ENCODE results near the gene TACR2.
"Not testable (repeated sequence)": the region's sequence is repeated elsewhere in the genome, so short reads cannot be mapped to it uniquely, and the experiment has no call there.

TACR2 gene

GRCh38 chr10:69416695-69417094 is at the start of gene TACR2:
TSS of gene TACR2 (minus strand) at chr10:69416918. CDS start at chr10:69416323, 595 bp downstream.
- DNase-seq = no peak

GRCh38 chr10:69466158-69466490 is 49.4 kb upstream of the TACR2 start:
- no peak for DNase-seq

- no peak for DNase-seq
Observed at GRCh38 chr10:69465457-69466157, 48.9 kb upstream of the TACR2 start.

- no peak for DNase-seq
Observed at GRCh38 chr10:69464801-69465401, 48.2 kb upstream of the TACR2 start.

GRCh38 chr10:69464401-69464800 is 47.7 kb upstream of the TACR2 start:
- DNase-seq = no peak

DNA sequence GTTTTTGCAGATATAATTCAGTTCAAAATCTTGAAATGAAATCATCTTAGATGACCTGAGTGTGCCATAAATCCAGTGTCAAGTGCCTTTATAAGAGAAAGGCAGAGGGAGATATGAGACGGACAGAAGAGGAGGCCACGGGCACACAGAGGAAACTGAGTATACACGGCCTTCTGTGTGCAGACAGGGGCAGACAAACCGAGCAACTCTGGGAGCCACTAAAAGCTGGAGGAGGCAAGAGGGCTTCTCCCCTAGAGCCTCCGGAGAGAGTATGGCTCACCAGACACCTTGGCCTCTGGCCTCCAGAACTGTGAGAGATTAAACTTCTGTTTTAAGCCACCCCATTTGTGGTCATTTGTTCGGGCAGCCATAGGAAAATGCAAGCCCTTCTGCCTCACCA is 47.2 kb upstream of the TACR2 start:
- no peak for DNase-seq

- no peak for DNase-seq
Observed at GRCh38 chr10:69461243-69462025, 44.7 kb upstream of the TACR2 start.

DNA sequence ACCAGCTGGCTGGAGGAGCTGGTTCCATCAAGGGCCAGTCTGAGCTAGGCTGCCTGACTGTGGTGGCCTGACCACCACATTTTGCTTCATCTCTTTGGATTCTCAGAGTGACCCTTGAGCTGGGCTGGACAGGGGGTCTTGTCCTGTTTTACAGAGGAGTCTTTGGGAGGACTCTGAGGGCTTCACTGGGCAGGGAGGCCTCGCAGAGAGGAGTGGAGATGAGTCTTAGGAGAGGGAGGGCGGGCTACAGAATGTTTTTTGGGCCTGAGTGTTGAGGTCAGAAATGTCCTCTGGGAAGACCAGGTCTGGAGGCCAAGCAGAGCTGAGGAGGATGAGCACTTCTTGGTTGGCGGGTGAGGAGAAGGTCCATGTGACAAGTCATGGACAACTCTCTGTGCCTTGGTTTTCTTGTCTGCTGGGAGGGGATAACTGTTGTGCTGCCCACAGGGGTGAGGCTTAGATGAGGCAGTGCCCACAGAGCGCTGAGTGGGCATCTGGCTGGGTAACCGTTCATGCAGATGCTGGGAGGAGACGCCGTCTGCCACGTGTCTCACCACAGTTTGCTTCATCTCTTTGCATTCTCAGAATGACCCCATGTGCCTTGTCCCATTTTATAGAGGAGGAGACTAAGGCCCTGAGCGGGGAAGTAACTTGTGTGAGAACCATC is 44.0 kb upstream of the TACR2 start:
- no peak for DNase-seq

DNA sequence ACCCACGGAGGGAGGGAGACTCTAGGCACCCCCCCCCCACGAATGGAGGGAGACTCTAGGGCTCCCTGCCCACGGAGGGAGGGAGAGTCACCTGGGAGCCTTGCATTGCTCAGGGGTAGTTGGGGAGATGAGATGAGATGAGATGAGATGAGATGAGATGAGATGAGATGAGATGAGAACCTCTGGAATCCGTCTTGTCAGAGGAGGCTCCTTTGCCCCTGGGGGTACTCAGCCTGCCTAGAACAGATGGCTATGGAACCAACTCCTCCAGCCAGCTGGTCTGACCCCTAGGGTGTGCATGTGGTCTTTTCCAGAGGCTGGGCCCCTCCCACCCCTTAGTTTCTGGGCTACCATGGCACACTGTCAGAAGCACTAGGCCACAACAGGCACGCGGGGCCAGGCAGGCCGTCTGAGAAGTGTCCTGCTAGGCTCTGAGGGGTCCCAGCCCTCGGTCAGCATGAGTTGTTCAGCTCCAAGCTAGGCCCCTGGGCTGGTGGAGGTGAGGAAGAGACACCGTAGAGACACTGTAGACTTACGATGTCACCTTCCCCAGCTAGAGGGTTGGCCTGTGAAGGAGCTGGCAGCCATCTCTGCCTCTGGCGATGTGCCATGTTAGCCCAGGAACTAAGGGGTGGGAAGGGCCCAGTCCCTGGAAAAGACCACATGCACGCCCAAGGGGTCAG is 43.3 kb upstream of the TACR2 start:
- DNase-seq = no peak

GRCh38 chr10:69459101-69459790 is 42.5 kb upstream of the TACR2 start:
- DNase-seq = no peak

DNA sequence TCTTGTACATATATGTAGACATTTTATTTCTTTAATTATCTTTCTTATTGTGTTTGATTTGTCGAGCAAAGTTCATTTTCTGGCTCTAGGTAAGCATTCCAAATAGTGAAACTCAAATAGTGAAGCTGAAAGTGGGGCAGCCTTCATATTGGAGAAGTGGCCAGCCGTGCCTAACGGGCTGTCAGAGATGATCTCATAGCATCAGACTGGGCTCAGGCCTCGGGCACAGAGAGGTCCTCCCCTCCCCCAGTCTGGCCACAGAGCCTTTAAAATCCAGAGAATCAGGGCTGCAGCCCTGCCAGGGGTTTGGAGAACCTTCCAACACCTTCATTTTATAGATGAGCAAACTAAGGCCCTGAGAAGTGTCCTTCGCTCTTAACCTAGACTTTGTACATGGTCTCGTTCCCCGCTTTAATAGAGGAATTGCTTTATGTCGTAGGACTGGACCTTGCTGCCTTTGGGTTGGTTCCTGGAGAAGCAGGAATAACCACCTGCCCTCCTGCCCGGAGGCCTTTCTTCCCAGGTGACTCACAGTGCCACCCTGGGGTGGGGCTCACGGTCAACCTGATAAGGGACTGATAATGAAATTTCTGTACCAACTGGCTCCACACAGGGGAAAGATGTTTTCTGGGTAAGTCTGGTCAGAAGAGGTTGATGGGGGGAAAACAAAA is 41.8 kb upstream of the TACR2 start:
- no peak for DNase-seq

- DNase-seq = no peak
Observed at GRCh38 chr10:69457771-69458237, 41.1 kb upstream of the TACR2 start.

DNA sequence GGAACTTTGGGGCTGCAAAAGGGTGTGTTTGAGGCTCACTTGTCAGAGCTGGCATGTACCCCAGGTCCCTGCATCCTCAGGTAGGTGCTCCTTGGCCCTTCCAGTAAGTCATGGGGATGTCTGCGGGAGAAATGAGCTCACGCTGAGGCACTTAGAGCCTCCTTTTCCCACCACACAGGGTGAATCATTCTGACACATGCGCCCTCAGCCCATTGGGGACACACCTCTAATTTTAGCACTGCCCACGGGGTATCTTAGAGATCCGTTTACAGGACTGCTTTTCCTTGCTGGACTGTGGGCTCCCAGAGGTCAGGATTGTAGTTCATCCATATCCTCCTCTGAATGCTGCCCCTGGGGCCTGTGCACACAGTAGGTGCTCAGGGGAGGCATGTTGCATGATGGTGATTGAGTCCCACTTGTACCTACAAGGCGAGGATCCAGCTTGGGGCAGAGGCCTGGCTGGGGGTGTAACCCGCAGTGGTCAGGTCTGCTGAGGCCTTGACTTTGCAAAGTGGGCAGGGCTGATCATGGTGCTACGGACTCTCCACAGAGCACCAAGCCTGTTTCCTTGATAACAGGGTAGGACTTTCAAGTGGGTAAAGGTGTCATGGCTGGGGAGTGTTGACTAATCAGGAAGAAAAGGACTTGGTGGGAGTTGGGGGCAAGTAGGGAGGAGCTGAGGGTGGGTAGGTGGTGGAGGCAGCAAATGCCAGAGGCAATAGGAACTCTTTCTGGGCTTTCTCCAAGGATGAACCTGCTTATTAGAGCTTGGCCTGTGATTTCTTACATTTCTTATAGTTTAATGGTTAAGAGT is 40.4 kb upstream of the TACR2 start:
- peak; percentile 31 for DNase-seq

DNA sequence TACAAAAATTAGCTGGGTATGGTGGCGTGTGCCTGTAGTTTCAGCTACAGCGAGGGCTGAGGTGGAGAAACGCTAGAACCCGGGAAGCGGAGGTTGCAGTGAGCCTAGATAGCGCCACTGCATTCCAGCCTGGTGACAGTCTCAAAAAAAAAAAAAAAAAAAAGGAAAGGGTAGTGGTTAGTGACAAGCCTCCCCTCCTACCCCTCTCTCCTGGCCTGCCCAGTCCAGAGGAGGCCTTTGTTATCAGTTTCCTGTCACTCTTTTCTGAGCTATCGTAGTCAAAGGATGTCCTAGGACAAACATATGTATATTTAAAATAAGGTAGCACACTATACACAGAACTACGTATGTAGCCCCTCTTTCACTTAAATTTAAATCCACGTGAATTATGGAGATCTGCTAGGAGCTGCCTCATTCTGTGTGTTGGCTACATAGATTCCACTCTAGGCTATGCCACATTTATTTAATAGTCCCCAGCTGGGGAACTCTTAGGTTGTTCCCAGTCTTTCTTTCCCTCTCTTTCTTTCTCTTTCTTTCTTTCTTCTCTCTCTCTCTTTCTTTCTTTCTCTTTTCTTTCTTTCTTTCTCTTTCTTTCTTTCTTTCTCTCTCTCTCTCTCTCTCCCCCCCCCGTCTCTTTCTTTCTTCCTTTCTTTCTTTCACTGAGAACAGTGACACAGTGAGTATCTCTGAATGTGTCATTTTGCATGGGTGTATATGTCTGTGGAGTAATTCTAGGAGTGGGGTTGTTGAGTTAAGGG is 38.5 kb upstream of the TACR2 start:
- no peak for DNase-seq

DNA sequence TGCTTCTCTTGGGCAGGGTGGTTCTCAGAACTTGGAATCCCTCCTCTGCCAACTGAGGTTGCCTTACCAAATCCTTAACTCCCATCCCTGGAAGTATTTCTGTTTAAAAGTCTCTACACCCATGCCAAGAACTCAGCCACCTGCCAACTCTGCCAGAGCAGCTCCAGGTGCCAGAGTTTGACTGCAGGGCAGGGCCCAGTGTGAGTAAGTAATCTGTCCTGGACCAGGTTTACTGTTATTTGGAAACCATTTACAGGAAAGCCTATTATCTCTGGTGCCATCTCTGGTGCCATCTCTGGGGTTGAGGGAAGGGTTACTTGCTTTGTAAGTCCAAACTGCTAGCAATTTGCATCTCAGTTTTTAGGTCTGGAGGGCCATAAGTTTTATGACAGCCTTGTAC is 37.1 kb upstream of the TACR2 start:
- no peak for DNase-seq

DNA sequence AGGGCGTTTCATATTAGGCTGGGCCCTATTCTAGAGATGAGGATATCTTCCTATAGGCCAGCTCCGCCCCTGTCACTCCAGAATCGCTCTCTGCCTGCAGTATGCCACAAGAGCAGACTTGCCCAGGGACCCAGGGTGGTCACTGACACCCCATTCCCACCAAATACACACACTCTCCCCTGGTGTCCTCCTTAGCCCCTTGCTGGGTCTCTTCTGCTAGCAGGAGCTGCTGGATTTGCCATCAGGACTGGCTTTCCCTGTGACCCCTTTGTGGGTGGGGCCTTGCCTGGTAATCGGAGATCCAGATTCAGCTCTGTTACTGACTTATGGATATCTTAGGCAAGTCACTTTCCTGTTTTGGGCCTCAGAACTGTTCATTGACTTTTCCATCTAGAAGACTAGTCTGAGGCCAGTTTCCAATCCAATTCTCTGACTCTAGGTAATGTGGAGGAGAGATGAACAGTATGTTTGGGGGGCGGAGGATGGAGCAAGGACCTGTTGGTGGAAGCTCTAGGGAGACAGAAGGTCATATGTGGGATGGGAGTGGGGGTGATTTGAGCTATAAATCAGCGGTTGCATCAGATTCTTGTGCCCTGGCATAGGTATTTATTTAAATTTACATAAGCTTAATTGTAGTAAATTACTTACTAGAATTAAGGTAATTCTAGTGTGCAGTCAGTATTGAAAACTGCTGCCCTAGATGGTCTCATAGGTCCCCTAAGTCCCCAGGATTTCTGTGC is 36.1 kb upstream of the TACR2 start:
- no peak for DNase-seq

DNA sequence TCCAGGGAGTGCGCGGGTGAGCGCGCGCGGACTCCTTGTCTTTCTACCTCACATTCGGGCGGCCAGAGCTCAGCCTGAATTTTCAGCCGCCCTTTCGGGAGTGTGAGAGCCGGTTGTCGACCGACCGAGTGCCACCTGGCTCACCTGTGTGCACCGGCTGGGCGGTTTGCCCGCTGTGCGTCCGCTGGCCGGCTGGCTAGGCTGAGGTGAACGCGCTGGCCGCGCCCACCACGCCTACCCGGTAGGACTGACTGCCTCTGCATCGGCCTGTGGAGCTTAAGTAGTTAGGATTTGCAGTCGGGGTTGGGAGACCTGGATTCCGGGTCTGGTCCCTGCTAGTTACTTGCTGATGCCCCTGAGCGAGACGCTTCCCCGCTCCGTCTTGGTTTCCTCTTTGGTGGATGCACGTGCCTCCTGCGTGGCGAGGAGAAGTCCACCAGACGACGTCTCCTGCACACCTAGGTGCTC is 35.1 kb upstream of the TACR2 start:
- DNase-seq = no peak

DNA sequence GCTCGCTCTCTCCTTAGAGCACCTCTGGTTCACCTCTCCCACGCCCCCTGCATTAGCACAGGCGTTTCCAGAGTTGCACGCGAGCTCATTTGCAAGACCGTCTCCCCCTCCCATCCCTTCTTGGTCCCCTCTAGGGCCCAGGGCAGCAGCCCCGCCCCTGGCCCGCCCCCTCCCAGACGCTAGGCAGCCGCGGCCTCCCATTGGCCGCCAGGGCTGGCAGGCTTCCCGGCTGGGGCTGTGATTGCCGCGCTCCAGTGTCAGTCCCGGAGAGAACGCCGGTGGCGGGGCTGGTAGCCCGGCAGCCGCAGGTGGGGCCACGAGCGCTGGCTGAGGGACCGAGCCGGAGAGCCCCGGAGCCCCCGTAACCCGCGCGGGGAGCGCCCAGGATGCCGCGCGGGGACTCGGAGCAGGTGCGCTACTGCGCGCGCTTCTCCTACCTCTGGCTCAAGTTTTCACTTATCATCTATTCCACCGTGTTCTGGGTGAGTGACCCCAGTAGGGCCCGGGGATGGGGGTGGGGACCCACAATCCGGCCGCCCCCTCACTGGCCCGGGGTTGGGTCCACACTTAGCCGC is 34.6 kb upstream of the TACR2 start, which contains the start of gene TSPAN15:
Gene TSPAN15, plus strand, starts transcription at position 257 of the 575 bp plus-strand sequence. Its CDS starts 130 bp downstream, at position 387.
- peak; percentile 79 for DNase-seq

DNA sequence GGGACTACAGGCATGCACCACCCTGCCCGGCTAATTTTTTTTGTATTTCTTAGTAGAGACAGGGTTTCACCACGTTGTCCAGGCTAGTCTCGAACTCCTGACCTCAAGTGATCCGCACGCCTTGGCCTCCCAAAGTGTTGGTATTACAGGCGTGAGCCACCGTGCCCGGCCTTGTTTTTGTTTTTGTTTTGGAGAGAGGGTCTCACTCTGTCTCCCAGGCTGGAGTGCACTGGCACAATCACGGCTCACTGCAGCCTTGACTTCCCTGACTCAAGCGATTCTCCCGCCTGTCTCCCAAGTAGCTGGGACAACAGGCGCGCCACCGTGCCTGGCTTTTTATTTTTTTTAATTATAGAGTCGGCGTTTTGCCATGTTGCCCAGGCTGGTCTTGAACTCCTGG is 33.7 kb upstream of the TACR2 start:
- DNase-seq = not testable (repeated sequence)
